IgD-negative memory B cell (primary cell): ENCODE measurements around the gene SUMO3. TPM values are rescaled to one million over a fixed set of nuclear protein-coding genes. Genes with fewer than 3 reads are reported as not detected.
A peak's percentile ranks its signal among the peaks of the same experiment; 100 is the strongest.

ENCODE experiments used
- H3K27ac Mint-ChIP-seq, 3 donors: one replicate each; pipeline ENCODE4 v1.8.0; 2020 to 2022; ENCODE audit warnings: mild to moderate bottlenecking in 3 of 3, mixed read lengths in 3 of 3, moderate library complexity in 1 of 3
- H3K27me3 Mint-ChIP-seq: one replicate; pipeline ENCODE4 v1.8.0; 2021; ENCODE audit warnings: mixed read lengths
- H3K36me3 Mint-ChIP-seq: one replicate; pipeline ENCODE4 v1.8.0; 2020; ENCODE audit warnings: mild to moderate bottlenecking, mixed read lengths
- H3K4me1 Mint-ChIP-seq, 3 donors: one replicate each; pipeline ENCODE4 v1.8.0; 2020 to 2022; ENCODE audit warnings: mixed read lengths in 3 of 3, mild to moderate bottlenecking in 1 of 3
- H3K4me3 Mint-ChIP-seq, 4 donors: one replicate each; pipeline ENCODE4 v1.8.0; 2020 to 2022; ENCODE audit warnings: mild to moderate bottlenecking in 4 of 4, mixed read lengths in 4 of 4, moderate library complexity in 3 of 4
- H3K9me3 Mint-ChIP-seq, 3 donors: one replicate each; pipeline ENCODE4 v1.8.0; 2020 to 2021; ENCODE audit warnings: mixed read lengths in 3 of 3, mild to moderate bottlenecking in 1 of 3
- polyA plus RNA-seq: library from polyadenylated mRNA; unstranded; fragments of 300-500 nt; fragmentation: Illumina TruSeq; gene quantifications from one replicate; pipeline ENCODE4 v1.2.3, GENCODE V29; 2021

The SUMO3 gene
- polyA plus RNA-seq, 1 donor from 2014 or later = 92.3 TPM

- Mint-ChIP-seq H3K27me3 (no peaks in the 10 kb centered on the region), H3K4me3 (no peak overlapping the region), H3K36me3 (peaks cover 2% of the 10 kb centered on the region), H3K9me3 (no peaks in the 10 kb centered on the region), H3K27ac (peak overlapping the region in 1 of 3 donors; percentile 90), H3K4me1 (peaks cover 0 to 3% (median 0%) of the 10 kb centered on the region in 3 donors)
Observed at GRCh38 chr21:44774972-44775371, 42.9 kb downstream of the SUMO3 start.

- Mint-ChIP-seq H3K27me3 (no peaks in the 10 kb centered on the region), H3K27ac (no peak overlapping the region), H3K36me3 (peaks cover 10% of the 10 kb centered on the region), H3K4me1 (peaks cover 0 to 3% (median 0%) of the 10 kb centered on the region in 3 donors), H3K9me3 (no peaks in the 10 kb centered on the region), H3K4me3 (no peak overlapping the region)
Observed at GRCh38 chr21:44773291-44773932, 44.5 kb downstream of the SUMO3 start.

- Mint-ChIP-seq H3K27me3 (no peaks in the 10 kb centered on the region), H3K9me3 (no peaks in the 10 kb centered on the region), H3K36me3 (peaks cover 10% of the 10 kb centered on the region), H3K27ac (no peak overlapping the region), H3K4me3 (no peak overlapping the region), H3K4me1 (no peaks in the 10 kb centered on the region)
Observed at GRCh38 chr21:44771896-44772525, 45.9 kb downstream of the SUMO3 start.

GRCh38 chr21:44767834-44768831 lies 49.7 kb downstream of the SUMO3 start:
- Mint-ChIP-seq H3K4me3 (no peak overlapping the region), H3K36me3 (peaks cover 10% of the 10 kb centered on the region), H3K27me3 (no peaks in the 10 kb centered on the region), H3K4me1 (peaks cover 0 to 6% (median 3%) of the 10 kb centered on the region in 3 donors), H3K9me3 (no peaks in the 10 kb centered on the region), H3K27ac (peak overlapping the region in 1 of 3 donors; percentile 27)

- Mint-ChIP-seq H3K27ac (peak overlapping the region in 1 of 3 donors; percentile 67), H3K4me1 (peaks cover 0 to 6% (median 3%) of the 10 kb centered on the region in 3 donors), H3K9me3 (no peaks in the 10 kb centered on the region), H3K36me3 (peaks cover 10% of the 10 kb centered on the region), H3K27me3 (no peaks in the 10 kb centered on the region), H3K4me3 (no peak overlapping the region)
Observed at GRCh38 chr21:44766818-44767354, 51.0 kb downstream of the SUMO3 start.

- Mint-ChIP-seq H3K27me3 (no peaks in the 10 kb centered on the region), H3K4me1 (peaks cover 0 to 9% (median 6%) of the 10 kb centered on the region in 3 donors), H3K27ac (peak overlapping the region in 1 of 3 donors; percentile 67), H3K4me3 (no peak overlapping the region), H3K36me3 (peaks cover 10% of the 10 kb centered on the region), H3K9me3 (no peaks in the 10 kb centered on the region)
Observed at GRCh38 chr21:44766014-44766817, 51.6 kb downstream of the SUMO3 start.

- H3K27me3 Mint-ChIP-seq = no peaks in the 10 kb centered on the region
- H3K4me1 Mint-ChIP-seq = peaks cover 0 to 9% (median 6%) of the 10 kb centered on the region in 3 donors
- H3K27ac Mint-ChIP-seq = peak overlapping the region in 2 of 3 donors; percentile 8 to 53
- H3K4me3 Mint-ChIP-seq = peak overlapping the region in 2 of 4 donors; percentile 30 to 73
- no peaks in the 10 kb centered on the region for H3K9me3 Mint-ChIP-seq
- peaks cover 10% of the 10 kb centered on the region for H3K36me3 Mint-ChIP-seq
Observed at GRCh38 chr21:44765231-44766013, 52.4 kb downstream of the SUMO3 start.

GRCh38 chr21:44764319-44765230 lies 53.3 kb downstream of the SUMO3 start:
- peaks cover 0 to 9% (median 6%) of the 10 kb centered on the region in 3 donors for H3K4me1 Mint-ChIP-seq
- H3K36me3 Mint-ChIP-seq = peaks cover 5% of the 10 kb centered on the region
- no peaks in the 10 kb centered on the region for H3K9me3 Mint-ChIP-seq
- H3K27ac Mint-ChIP-seq = no peak overlapping the region
- H3K4me3 Mint-ChIP-seq = peak overlapping the region in 1 of 4 donors; percentile 30
- no peaks in the 10 kb centered on the region for H3K27me3 Mint-ChIP-seq

GRCh38 chr21:44763451-44764318 lies 54.2 kb downstream of the SUMO3 start:
- Mint-ChIP-seq H3K27ac (no peak overlapping the region), H3K4me3 (no peak overlapping the region)

GRCh38 chr21:44763050-44763378 lies 54.8 kb downstream of the SUMO3 start:
- Mint-ChIP-seq H3K27ac (no peak overlapping the region), H3K36me3 (no peaks in the 10 kb centered on the region), H3K27me3 (no peaks in the 10 kb centered on the region), H3K9me3 (no peaks in the 10 kb centered on the region), H3K4me3 (no peak overlapping the region), H3K4me1 (peaks cover 0 to 9% (median 6%) of the 10 kb centered on the region in 3 donors)

More at GRCh38 chr21:44763451-44764318, 54.2 kb downstream of the SUMO3 start:
- Mint-ChIP-seq H3K36me3 (peaks cover 1% of the 10 kb centered on the region), H3K9me3 (no peaks in the 10 kb centered on the region), H3K27me3 (no peaks in the 10 kb centered on the region), H3K4me1 (peaks cover 0 to 9% (median 6%) of the 10 kb centered on the region in 3 donors)

- H3K4me1 Mint-ChIP-seq = peaks cover 0 to 9% (median 6%) of the 10 kb centered on the region in 3 donors
- H3K27me3 Mint-ChIP-seq = no peaks in the 10 kb centered on the region
Observed at GRCh38 chr21:44762221-44763049, 55.4 kb downstream of the SUMO3 start.

More at GRCh38 chr21:44762221-44763049, 55.4 kb downstream of the SUMO3 start:
- Mint-ChIP-seq H3K27ac (no peak overlapping the region), H3K9me3 (no peaks in the 10 kb centered on the region), H3K36me3 (no peaks in the 10 kb centered on the region), H3K4me3 (no peak overlapping the region)
